CD14-positive monocyte (primary cell): ENCODE results near the gene SOWAHC. TPM values are rescaled to one million over a fixed set of nuclear protein-coding genes. Genes with fewer than 3 reads are reported as not detected.
"Not testable (repeated sequence)": the region's sequence is repeated elsewhere in the genome, so short reads cannot be mapped to it uniquely, and the experiment has no call there.

ENCODE experiments used
- DNase-seq, 3 donors: peaks; one replicate each; pipeline ENCODE4 v3.0.0-alpha.2; 2011 to 2022
- H2AFZ ChIP-seq: 2 replicates; pipeline ENCODE4 v1.6.0; 2012; ENCODE audit warnings: mild to moderate bottlenecking, low read depth, low read length, inconsistent platforms; ENCODE audit not compliant: insufficient read depth, poor library complexity, severe bottlenecking
- H3K27ac ChIP-seq, 2 donors: 1 replicate in 1 of 2; 2 replicates in 1 of 2; pipeline ENCODE4 v1.5.1; 2012 to 2013; ENCODE audit warnings: low read length in 2 of 2, control low read depth in 1 of 2, inconsistent platforms in 1 of 2, low read depth in 1 of 2, mild to moderate bottlenecking in 1 of 2
- H3K27me3 ChIP-seq, 2 donors: one replicate each; pipeline versions ENCODE4 v1.6.0 to v1.6.1; 2011 to 2013; ENCODE audit warnings: low read length in 2 of 2; ENCODE audit not compliant: control insufficient read depth in 2 of 2, insufficient read depth in 2 of 2
- H3K36me3 ChIP-seq, 2 donors: replicated peaks in 1 of 2; 1 replicate in 1 of 2; 2 replicates in 1 of 2; pipeline versions ENCODE4 v1.5.1 to v1.6.1; 2012 to 2013; ENCODE audit warnings: low read length in 2 of 2, control low read depth in 1 of 2, inconsistent platforms in 1 of 2, mild to moderate bottlenecking in 1 of 2; ENCODE audit not compliant: insufficient read depth in 2 of 2, control insufficient read depth in 1 of 2
- H3K4me1 ChIP-seq, 2 donors: 1 replicate in 1 of 2; 2 replicates in 1 of 2; pipeline versions ENCODE4 v1.5.1 to v1.6.1; 2012 to 2013; ENCODE audit warnings: low read length in 2 of 2, control low read depth in 1 of 2, inconsistent platforms in 1 of 2, mild to moderate bottlenecking in 1 of 2, moderate library complexity in 1 of 2; ENCODE audit not compliant: insufficient read depth in 2 of 2, control insufficient read depth in 1 of 2
- H3K4me2 ChIP-seq: replicated peaks from 2 replicates; pipeline ENCODE3; 2012; ENCODE audit warnings: low read length, moderate library complexity, mild to moderate bottlenecking; ENCODE audit not compliant: poor library complexity, severe bottlenecking; ENCODE audit errors: extremely low read depth
- H3K4me3 ChIP-seq, 3 experiments: fragments of 200-600 bp in 1 of 3; sonication (generic) in 1 of 3; replicated peaks in 1 of 3; 1 replicate in 2 of 3; 2 replicates in 1 of 3; pipeline ENCODE4 v1.5.1; 2011 to 2013; ENCODE audit warnings: low read length in 3 of 3, mild to moderate bottlenecking in 3 of 3, control low read depth in 2 of 3, low read depth in 2 of 3, inconsistent platforms in 1 of 3, moderate library complexity in 1 of 3
- H3K79me2 ChIP-seq: 2 replicates; pipeline ENCODE4 v1.6.0; 2012; ENCODE audit warnings: mild to moderate bottlenecking, control low read depth, inconsistent platforms, low read length, moderate library complexity; ENCODE audit not compliant: insufficient read depth
- H3K9ac ChIP-seq: 2 replicates; pipeline ENCODE4 v1.6.0; 2017; ENCODE audit warnings: low read length, mild to moderate bottlenecking; ENCODE audit not compliant: insufficient read depth, poor library complexity, severe bottlenecking
- H3K9me3 ChIP-seq, 2 donors: replicated peaks in 1 of 2; 1 replicate in 1 of 2; 2 replicates in 1 of 2; pipeline versions ENCODE4 v1.5.1 to v1.6.1; 2012 to 2013; ENCODE audit warnings: low read length in 2 of 2, control low read depth in 1 of 2; ENCODE audit not compliant: control insufficient read depth in 1 of 2, insufficient read depth in 1 of 2
- H4K20me1 ChIP-seq: 2 replicates; pipeline ENCODE4 v1.6.0; 2012; ENCODE audit warnings: mild to moderate bottlenecking, low read length, control low read depth, moderate library complexity; ENCODE audit not compliant: insufficient read depth
- H3K27ac Mint-ChIP-seq, 7 donors: one replicate each; pipeline ENCODE4 v1.8.0; 2020; ENCODE audit warnings: mild to moderate bottlenecking in 7 of 7, mixed read lengths in 7 of 7, moderate library complexity in 6 of 7, inconsistent platforms in 2 of 7
- H3K27me3 Mint-ChIP-seq, 3 donors: one replicate each; pipeline ENCODE4 v1.8.0; 2021 to 2022; ENCODE audit warnings: low read depth in 3 of 3, mild to moderate bottlenecking in 3 of 3, mixed read lengths in 3 of 3, moderate library complexity in 3 of 3, inconsistent platforms in 1 of 3
- H3K36me3 Mint-ChIP-seq, 2 donors: one replicate each; pipeline ENCODE4 v1.8.0; 2020; ENCODE audit warnings: mixed read lengths in 2 of 2, inconsistent platforms in 1 of 2, mild to moderate bottlenecking in 1 of 2
- H3K4me1 Mint-ChIP-seq: one replicate; pipeline ENCODE4 v1.8.0; 2020; ENCODE audit warnings: mild to moderate bottlenecking, mixed read lengths
- H3K4me3 Mint-ChIP-seq, 2 donors: one replicate each; pipeline ENCODE4 v1.8.0; 2020; ENCODE audit warnings: mild to moderate bottlenecking in 2 of 2, mixed read lengths in 2 of 2, moderate library complexity in 1 of 2
- H3K9me3 Mint-ChIP-seq, 7 donors: one replicate each; pipeline ENCODE4 v1.8.0; 2020 to 2022; ENCODE audit warnings: mixed read lengths in 7 of 7, mild to moderate bottlenecking in 6 of 7, moderate library complexity in 6 of 7, inconsistent platforms in 2 of 7
- CTCF ChIP-seq: fragments of 200-600 bp; IDR thresholded peaks from one replicate; pipeline ENCODE4 v1.8.0; 2022; ENCODE audit warnings: antibody characterized with exemption, mild to moderate bottlenecking
- WGBS: methylation state at CpG from one replicate; pipeline ENCODE4 v1.1.5; 2013; ENCODE audit warnings: missing lambda C conversion rate; ENCODE audit not compliant: insufficient coverage; 5-methylcytosine and 5-hydroxymethylcytosine counted together
- intact Hi-C, 2 donors: fragments of 100-400 bp; cut with micrococcal nuclease; formaldehyde crosslinking; loops; one replicate each; pipeline versions ENCODE4 v1.15.0 to v1.15.1; 2023
- polyA minus RNA-seq: library from RNA; depleted of rRNA, polyadenylated mRNA; stranded (reverse); fragments of >200 nt; gene quantifications from 2 replicates; pipeline ENCODE4 v1.2.3, GENCODE V29; 2012
- polyA plus RNA-seq, 3 donors: library from polyadenylated mRNA; depleted of rRNA in 1 of 3; unstranded in 2 of 3; stranded (reverse) in 1 of 3; fragments of 300-500 nt in 2 of 3; fragments of >200 nt in 1 of 3; fragmentation: Illumina TruSeq in 2 of 3; gene quantifications; 1 replicate in 2 of 3; 2 replicates in 1 of 3; pipeline ENCODE4 v1.2.3, GENCODE V29; 2012 to 2021
- total RNA-seq, 12 experiments: library from RNA in 1 of 12; stranded (reverse) in 1 of 12; fragments of 120-200 nt in 1 of 12; gene quantifications; one replicate each; pipeline ENCODE4 v1.2.4 and lab custom pipeline; 2013 to 2026; ENCODE audit warnings: mixed read lengths in 6 of 12, inconsistent platforms in 1 of 12

SOWAHC gene
- 4.2 TPM for total RNA-seq (2013)
- polyA plus RNA-seq = 1 to 10 TPM; 1.1 to 3.4 (median 2.7) TPM
- polyA minus RNA-seq = 5.5 and 9.3 TPM in 2 replicates
- 6.0 to 21.6 (median 9.7) reads per million in 11 experiments for total RNA-seq (lab: John Stamatoyannopoulos, UW)

GRCh38 chr2:109613922-109614714, at the start of gene SOWAHC, which contains the start of gene SEPTIN10:
Gene SOWAHC, plus strand, starts transcription at chr2:109614364. Its CDS starts 126 bp downstream, at chr2:109614490.
Gene SEPTIN10, minus strand, starts transcription at chr2:109613966. Its CDS starts 139 bp downstream, at chr2:109613827.
- Histone ChIP-seq H3K4me2 (peak within 1 kb of the TSS; percentile 78), H3K36me3 (no peaks in the 10 kb centered on the region), H3K27ac (peak within 1 kb of the TSS; percentile 70), H3K79me2 (no peaks in the 10 kb centered on the region), H3K4me3 (peak within 1 kb of the TSS; percentile 38 to 78 (median 54)), H3K27me3 (peaks cover 74 to 86% of the 10 kb centered on the region in 2 donors), H4K20me1 (peaks cover 28% of the 10 kb centered on the region), H3K9ac (peak within 1 kb of the TSS; percentile 71), H2AFZ (peak within 1 kb of the TSS; percentile 80), H3K9me3 (peaks cover 12 to 27% of the 10 kb centered on the region in 2 donors), H3K4me1 (peaks cover 24 to 38% of the 10 kb centered on the region in 2 donors)
- TF ChIP-seq CTCF = no peak
- Mint-ChIP-seq H3K36me3 (peaks cover 9 to 13% of the 10 kb centered on the region in 2 donors), H3K9me3 (peaks cover 0 to 20% (median 13%) of the 10 kb centered on the region in 7 donors), H3K27me3 (peaks cover 74 to 83% (median 75%) of the 10 kb centered on the region in 3 donors), H3K4me1 (peaks cover 30% of the 10 kb centered on the region), H3K4me3 (peak within 1 kb of the TSS; percentile 89 to 93), H3K27ac (peak within 1 kb of the TSS; percentile 89 to 96 (median 93))
- intact Hi-C loops = loop anchor here in 1 of 2 donors (5.0 kb wide), 1 partner anchor 397 kb away; no protein-coding TSS in a partner anchor
- DNase-seq = peak; percentile 85 to 91 (median 91)
- 3% methylated on average over 104 of the region's 104 CpGs for WGBS

GRCh38 chr2:109575373-109575772, 38.8 kb upstream of the SOWAHC start:
- no peak overlapping the region for H3K4me2 ChIP-seq
- Mint-ChIP-seq H3K4me3 (no peak overlapping the region), H3K27me3 (peaks cover 0 to 4% (median 2%) of the 10 kb centered on the region in 3 donors), H3K9me3 (no peaks in the 10 kb centered on the region), H3K27ac (no peak overlapping the region), H3K36me3 (no peaks in the 10 kb centered on the region), H3K4me1 (no peaks in the 10 kb centered on the region)
- no peak for DNase-seq
- no CpG with 5 or more reads among the region's 1 CpG for WGBS
- no peak overlapping the region for H3K27ac ChIP-seq
- no peak overlapping the region for H2AFZ ChIP-seq
- H3K27me3 ChIP-seq = no peaks in the 10 kb centered on the region
- TF ChIP-seq CTCF = no peak
- no peaks in the 10 kb centered on the region for H3K4me1 ChIP-seq
- H3K9me3 ChIP-seq = no peaks in the 10 kb centered on the region
- H3K4me3 ChIP-seq = no peak overlapping the region
- intact Hi-C loops = no loop called here
- H4K20me1 ChIP-seq = no peaks in the 10 kb centered on the region
- no peaks in the 10 kb centered on the region for H3K79me2 ChIP-seq
- H3K9ac ChIP-seq = no peak overlapping the region
- no peaks in the 10 kb centered on the region for H3K36me3 ChIP-seq

GRCh38 chr2:109577630-109578029, 36.5 kb upstream of the SOWAHC start:
- H3K4me1 ChIP-seq, H3K27ac ChIP-seq, H3K9me3 Mint-ChIP-seq, DNase-seq, H3K4me2 ChIP-seq, H3K4me3 ChIP-seq, H3K9me3 ChIP-seq, H4K20me1 ChIP-seq, H3K27me3 ChIP-seq, H3K4me1 Mint-ChIP-seq, H3K79me2 ChIP-seq, H3K9ac ChIP-seq, H3K27me3 Mint-ChIP-seq, H3K27ac Mint-ChIP-seq, H3K36me3 Mint-ChIP-seq, H3K36me3 ChIP-seq, intact Hi-C loops, H2AFZ ChIP-seq, H3K4me3 Mint-ChIP-seq: not testable (repeated sequence)
- no CpG with 5 or more reads among the region's 7 CpGs for WGBS
